ENCODE measurements around the gene TK1.
A peak's percentile ranks its signal among the peaks of the same experiment; 100 is the strongest.

The TK1 gene

GRCh38 chr17:78197147-78197832, 10.4 kb upstream of the TK1 start:
- H3F3A ChIP-seq (ENCODE audit: control insufficient read depth, insufficient read depth): peaks cover 7% of the 10 kb centered on the region; the same call in 1 of the 2 replicates
- H3K9me2 ChIP-seq (replicated peaks; ENCODE audit: control insufficient read depth, low read length): no peaks in the 10 kb centered on the region
- no peaks in the 10 kb centered on the region for H3K27me3 ChIP-seq (ENCODE audit: control insufficient read depth, low read length)
- H3K4me3 ChIP-seq (ENCODE audit: low read length): no peak overlapping the region
- peaks cover 37% of the 10 kb centered on the region for H3K4me1 ChIP-seq (ENCODE audit: control insufficient read depth, low read length)
- H3K4me2 ChIP-seq (ENCODE audit: low read length): no peak overlapping the region
- peaks cover 75% of the 10 kb centered on the region for H3K36me3 ChIP-seq (ENCODE audit: control insufficient read depth, low read length)
- peaks cover 82% of the 10 kb centered on the region for H3K79me2 ChIP-seq (ENCODE audit: control insufficient read depth, low read length)
- no peaks in the 10 kb centered on the region for H3K9me3 ChIP-seq (ENCODE audit: control insufficient read depth, insufficient read depth, low read length)
- TF ChIP-seq EZH2phosphoT487 (IDR thresholded peaks at IDR 0.05; ENCODE audit: borderline replicate concordance, low read length) (no peak), CTCF (IDR thresholded peaks at IDR 0.05; ENCODE audit: low read depth, low read length, poor library complexity, severe bottlenecking) (no peak)
- H3K27ac ChIP-seq (ENCODE audit: low read depth, low read length): no peak overlapping the region
- peaks cover 9% of the 10 kb centered on the region; the same call in 1 of the 2 replicates for H4K20me1 ChIP-seq (ENCODE audit: control insufficient read depth, insufficient read depth, low read depth, low read length)

DNA sequence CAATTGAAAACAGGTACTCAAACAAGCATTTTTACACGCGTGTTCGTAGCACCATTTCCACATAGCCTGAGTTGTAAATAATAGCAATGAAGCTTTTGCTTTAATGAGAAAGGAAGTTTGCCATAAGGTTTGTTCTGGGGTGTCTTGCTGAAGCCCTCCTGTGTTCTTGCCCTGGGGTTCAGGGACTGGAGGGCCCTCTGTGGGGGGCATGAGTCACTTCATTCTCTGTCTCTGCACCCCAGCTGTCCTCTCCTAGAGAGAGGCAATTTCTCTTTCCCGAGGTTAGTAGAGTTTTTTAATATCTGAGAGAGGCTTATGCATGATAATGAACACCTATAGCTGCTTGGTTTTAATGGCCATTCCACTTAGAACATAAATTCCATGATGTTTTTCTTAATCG, 9.9 kb upstream of the TK1 start:
- H3K9me2 ChIP-seq (replicated peaks; ENCODE audit: control insufficient read depth, low read length): no peaks in the 10 kb centered on the region
- no peaks in the 10 kb centered on the region for H3K9me3 ChIP-seq (ENCODE audit: control insufficient read depth, insufficient read depth, low read length)
- H3K4me3 ChIP-seq (ENCODE audit: low read length): no peak overlapping the region
- no peaks in the 10 kb centered on the region for H3K27me3 ChIP-seq (ENCODE audit: control insufficient read depth, low read length)
- peaks cover 78% of the 10 kb centered on the region for H3K36me3 ChIP-seq (ENCODE audit: control insufficient read depth, low read length)
- H3K4me2 ChIP-seq (ENCODE audit: low read length): no peak overlapping the region
- H3K79me2 ChIP-seq (ENCODE audit: control insufficient read depth, low read length): peaks cover 88% of the 10 kb centered on the region
- no peak overlapping the region for H3K27ac ChIP-seq (ENCODE audit: low read depth, low read length)
- H4K20me1 ChIP-seq (ENCODE audit: control insufficient read depth, insufficient read depth, low read depth, low read length): peaks cover 9% of the 10 kb centered on the region; the same call in 1 of the 2 replicates
- peaks cover 7% of the 10 kb centered on the region; the same call in 1 of the 2 replicates for H3F3A ChIP-seq (ENCODE audit: control insufficient read depth, insufficient read depth)
- no peak for TF ChIP-seq EZH2phosphoT487 (IDR thresholded peaks at IDR 0.05; ENCODE audit: borderline replicate concordance, low read length)
- peaks cover 43% of the 10 kb centered on the region for H3K4me1 ChIP-seq (ENCODE audit: control insufficient read depth, low read length)

GRCh38 chr17:78185981-78186691, 716 bp downstream of the TK1 start:
- peak overlapping the region; percentile 97 for H3K4me2 ChIP-seq (ENCODE audit: low read length)
- peaks cover 72% of the 10 kb centered on the region for H3K4me1 ChIP-seq (ENCODE audit: control insufficient read depth, low read length)
- peaks cover 76% of the 10 kb centered on the region for H3K36me3 ChIP-seq (ENCODE audit: control insufficient read depth, low read length)
- TF ChIP-seq EZH2phosphoT487 (IDR thresholded peaks at IDR 0.05; ENCODE audit: borderline replicate concordance, low read length): no peak
- no peak for TF ChIP-seq CTCF (IDR thresholded peaks at IDR 0.05; ENCODE audit: low read depth, low read length, poor library complexity, severe bottlenecking)
- no peaks in the 10 kb centered on the region for H3K27me3 ChIP-seq (ENCODE audit: control insufficient read depth, low read length)
- H3K4me3 ChIP-seq (ENCODE audit: low read length): peak overlapping the region; percentile 100
- H3K27ac ChIP-seq (ENCODE audit: low read depth, low read length): no peak overlapping the region
- H3F3A ChIP-seq (ENCODE audit: control insufficient read depth, insufficient read depth): no peaks in the 10 kb centered on the region
- no peaks in the 10 kb centered on the region for H3K9me2 ChIP-seq (replicated peaks; ENCODE audit: control insufficient read depth, low read length)
- H3K9me3 ChIP-seq (ENCODE audit: control insufficient read depth, insufficient read depth, low read length): no peaks in the 10 kb centered on the region
- H4K20me1 ChIP-seq (ENCODE audit: control insufficient read depth, insufficient read depth, low read depth, low read length): peaks cover 17% of the 10 kb centered on the region
- H3K79me2 ChIP-seq (ENCODE audit: control insufficient read depth, low read length): peaks cover 95% of the 10 kb centered on the region

GRCh38 chr17:78184868-78185267, 2.0 kb downstream of the TK1 start:
- no peak for TF ChIP-seq EZH2phosphoT487 (IDR thresholded peaks at IDR 0.05; ENCODE audit: borderline replicate concordance, low read length)
- TF ChIP-seq CTCF (IDR thresholded peaks at IDR 0.05; ENCODE audit: low read depth, low read length, poor library complexity, severe bottlenecking): no peak
- Histone ChIP-seq H3K4me3 (ENCODE audit: low read length) (peak overlapping the region; percentile 100), H4K20me1 (ENCODE audit: control insufficient read depth, insufficient read depth, low read depth, low read length) (peaks cover 17% of the 10 kb centered on the region), H3K9me3 (ENCODE audit: control insufficient read depth, insufficient read depth, low read length) (no peaks in the 10 kb centered on the region), H3K4me1 (ENCODE audit: control insufficient read depth, low read length) (peaks cover 67% of the 10 kb centered on the region), H3F3A (ENCODE audit: control insufficient read depth, insufficient read depth) (no peaks in the 10 kb centered on the region), H3K27ac (ENCODE audit: low read depth, low read length) (no peak overlapping the region), H3K36me3 (ENCODE audit: control insufficient read depth, low read length) (peaks cover 76% of the 10 kb centered on the region), H3K27me3 (ENCODE audit: control insufficient read depth, low read length) (no peaks in the 10 kb centered on the region), H3K4me2 (ENCODE audit: low read length) (peak overlapping the region; percentile 97), H3K9me2 (replicated peaks; ENCODE audit: control insufficient read depth, low read length) (no peaks in the 10 kb centered on the region), H3K79me2 (ENCODE audit: control insufficient read depth, low read length) (peaks cover 89% of the 10 kb centered on the region)
